T1000 (cell line): Measurements from ENCODE around the gene NIT2.
"Not testable (repeated sequence)": the region's sequence is repeated elsewhere in the genome, so short reads cannot be mapped to it uniquely, and the experiment has no call there.

ENCODE experiments used
- DNase-seq: peaks from one replicate; lab custom pipeline; 2025; ENCODE audit warnings: mixed read lengths; lab: John Stamatoyannopoulos, UW

The NIT2 gene, protein sequence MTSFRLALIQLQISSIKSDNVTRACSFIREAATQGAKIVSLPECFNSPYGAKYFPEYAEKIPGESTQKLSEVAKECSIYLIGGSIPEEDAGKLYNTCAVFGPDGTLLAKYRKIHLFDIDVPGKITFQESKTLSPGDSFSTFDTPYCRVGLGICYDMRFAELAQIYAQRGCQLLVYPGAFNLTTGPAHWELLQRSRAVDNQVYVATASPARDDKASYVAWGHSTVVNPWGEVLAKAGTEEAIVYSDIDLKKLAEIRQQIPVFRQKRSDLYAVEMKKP

DNA sequence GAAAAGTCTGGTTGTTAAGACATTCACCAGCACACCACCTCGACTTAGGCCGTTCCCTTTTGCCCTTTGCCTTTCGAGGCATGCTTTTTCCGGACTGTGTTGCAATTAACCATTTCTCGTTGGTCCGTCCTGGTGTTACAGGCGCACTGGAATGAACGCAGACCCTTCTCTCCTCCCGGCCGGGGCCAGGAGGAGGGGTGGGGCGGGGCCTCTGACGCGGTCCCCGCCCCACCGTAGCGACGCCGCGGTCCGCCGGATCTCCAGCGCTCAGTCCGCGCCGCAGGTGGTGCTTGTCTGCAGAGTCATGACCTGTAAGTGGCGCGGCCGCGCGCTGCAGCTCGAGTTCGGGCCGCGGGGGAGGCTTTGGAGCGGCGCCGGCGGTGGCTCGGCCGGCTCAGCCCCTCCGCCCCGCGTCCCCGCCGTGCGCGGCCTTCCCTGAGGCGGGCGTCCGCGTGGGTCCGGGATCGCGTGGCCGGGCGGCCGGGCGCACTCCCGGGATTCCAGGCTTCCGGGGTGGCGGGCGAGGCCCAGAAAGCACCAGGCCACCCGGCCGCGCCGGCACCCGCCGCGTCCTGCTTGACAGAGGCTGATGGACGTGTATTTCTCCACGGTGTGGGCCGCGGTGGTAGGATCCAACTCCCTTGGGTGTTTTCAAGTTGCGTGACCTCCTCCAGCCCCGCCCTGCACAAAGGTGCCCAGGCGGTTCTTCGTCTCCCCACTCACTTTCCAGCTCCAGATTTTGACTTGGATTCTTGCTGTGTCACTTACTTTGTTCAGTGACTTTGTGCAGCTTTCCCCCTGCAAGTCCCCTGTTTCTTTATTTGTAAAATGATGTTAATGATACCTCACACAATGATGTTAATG is at the start of gene NIT2:
TSS of gene NIT2 (plus strand) at position 270 of the 864 bp plus-strand sequence. CDS start at position 305, 35 bp downstream.
- peak; percentile 60 for DNase-seq

- no peak for DNase-seq
Observed at GRCh38 chr3:100288288-100288894, 46.2 kb upstream of the NIT2 start.

DNA sequence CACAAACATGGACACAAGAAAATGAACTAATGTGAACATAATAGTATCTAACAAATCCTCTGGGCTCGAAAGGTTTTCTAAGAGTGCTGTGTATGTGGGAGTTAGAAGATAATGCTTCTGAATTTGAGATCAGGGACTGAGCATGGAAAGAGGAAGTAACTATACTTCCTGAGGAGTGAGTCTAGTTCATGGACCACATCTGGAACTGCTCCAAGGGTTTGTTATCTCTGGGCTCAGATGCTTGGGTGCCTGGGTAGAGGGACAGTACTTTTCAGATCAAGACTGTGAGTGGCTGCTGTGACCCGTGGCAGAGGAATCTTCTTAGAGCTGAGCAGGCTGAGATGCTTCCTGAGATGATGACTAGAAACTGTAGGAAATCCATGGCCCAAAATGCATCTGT is 45.2 kb upstream of the NIT2 start:
- no peak for DNase-seq

DNA sequence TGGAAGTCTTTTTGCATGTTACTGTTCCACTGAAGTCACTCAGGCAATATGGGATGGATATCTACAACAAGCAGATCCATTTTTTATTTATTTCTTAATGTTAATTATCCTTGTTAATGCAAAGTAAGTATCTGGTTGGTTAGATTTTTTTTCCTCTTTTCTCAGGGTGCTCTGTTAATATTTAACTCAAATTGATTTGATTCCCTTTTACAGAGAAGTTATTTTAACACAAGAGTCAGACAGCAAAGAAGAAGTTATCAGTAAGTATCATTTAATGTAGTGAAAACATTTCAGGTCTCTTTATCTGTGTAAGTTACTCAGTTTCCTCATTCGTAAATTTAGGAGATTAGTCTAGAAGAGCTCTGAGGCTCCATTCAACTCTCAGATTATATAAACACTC is 39.5 kb upstream of the NIT2 start:
- no peak for DNase-seq

DNA sequence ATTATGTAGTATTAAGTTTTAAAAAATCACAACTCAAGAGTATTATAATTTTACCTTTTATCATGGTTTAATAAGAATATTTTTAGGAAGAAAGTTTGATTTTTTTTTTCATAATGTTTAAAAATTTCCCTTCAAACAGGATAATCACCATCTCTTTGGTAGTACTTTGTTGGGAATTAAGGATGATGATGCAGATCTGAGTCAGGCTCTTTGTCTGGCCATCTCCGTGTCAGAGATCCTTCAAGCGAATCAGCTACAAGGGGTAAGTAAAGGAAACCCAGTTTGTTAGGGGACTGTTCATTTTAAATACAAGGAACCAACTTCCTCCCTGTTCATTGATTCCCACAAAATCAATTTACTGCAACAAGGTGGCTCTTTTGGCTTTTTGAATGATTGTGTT is 36.8 kb upstream of the NIT2 start:
- no peak for DNase-seq

GRCh38 chr3:100299016-100299415 is 35.5 kb upstream of the NIT2 start:
- no peak for DNase-seq

GRCh38 chr3:100306695-100307094 is 27.9 kb upstream of the NIT2 start:
- no peak for DNase-seq

DNA sequence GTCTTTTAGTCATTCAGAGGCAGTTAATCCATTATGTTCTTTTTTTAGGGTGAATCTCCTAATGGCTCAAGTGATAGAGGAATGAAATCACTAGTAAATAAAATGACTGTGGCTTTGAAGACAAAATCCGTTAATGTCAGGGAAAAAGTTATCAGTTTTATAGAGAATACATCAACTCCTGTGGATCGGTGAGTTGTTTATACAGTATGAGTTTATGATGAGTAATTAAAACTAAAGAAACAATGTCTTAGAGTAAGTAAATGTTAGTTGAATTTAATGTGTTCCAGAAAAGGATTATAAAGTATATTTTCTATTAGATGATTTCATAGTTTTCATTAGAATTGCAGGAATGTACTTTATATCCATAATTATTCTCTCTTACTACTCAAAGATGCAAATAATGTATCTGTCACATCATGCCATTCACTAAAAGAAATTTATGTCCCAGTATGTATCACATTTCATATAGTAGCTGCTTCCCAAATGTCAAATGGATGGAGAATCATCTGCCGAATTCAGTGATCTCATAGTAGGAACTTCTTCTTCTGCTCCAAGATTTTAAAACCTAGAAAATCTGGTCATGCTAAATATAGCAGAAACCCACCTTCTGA is 24.1 kb upstream of the NIT2 start:
- DNase-seq, result no peak

DNA sequence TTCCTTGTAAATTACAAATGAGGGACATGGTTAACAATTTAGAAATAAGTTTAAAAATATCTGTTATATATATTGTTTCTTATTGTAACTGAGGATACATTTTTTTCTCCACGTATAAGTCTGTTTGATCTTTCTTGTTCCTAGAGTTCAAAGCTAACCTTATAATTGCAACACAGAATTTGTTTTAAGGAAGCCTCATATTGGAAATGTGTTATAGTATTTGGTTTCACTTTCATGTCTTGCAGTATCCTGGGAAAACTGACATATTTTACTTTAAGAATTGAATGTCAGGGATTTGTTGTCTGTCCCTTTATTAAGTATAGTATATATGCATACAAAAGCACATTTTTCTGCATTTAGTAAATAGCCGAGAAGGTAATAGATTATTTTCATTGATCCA is 23.5 kb upstream of the NIT2 start:
- no peak for DNase-seq

DNA sequence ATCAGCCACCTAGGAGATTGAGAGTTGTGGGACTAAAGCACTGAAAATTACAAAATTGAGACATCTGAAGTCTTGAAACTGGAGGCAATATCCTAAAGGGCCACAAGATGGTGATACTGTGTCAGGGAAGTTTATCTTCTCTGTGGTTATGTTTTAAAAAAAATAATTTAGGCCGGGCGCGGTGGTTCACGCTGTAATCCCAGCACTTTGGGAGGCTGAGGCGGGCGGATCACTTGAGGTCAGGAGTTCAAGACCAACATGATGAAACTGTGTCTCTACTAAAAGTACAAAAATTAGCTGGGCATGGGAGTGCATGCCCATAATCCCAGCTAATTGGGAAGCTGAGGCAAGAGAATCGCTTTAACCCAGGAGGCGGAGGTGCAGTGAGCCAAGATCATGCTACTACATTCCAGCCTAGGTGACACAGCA is 17.9 kb upstream of the NIT2 start:
- DNase-seq, result no peak

DNA sequence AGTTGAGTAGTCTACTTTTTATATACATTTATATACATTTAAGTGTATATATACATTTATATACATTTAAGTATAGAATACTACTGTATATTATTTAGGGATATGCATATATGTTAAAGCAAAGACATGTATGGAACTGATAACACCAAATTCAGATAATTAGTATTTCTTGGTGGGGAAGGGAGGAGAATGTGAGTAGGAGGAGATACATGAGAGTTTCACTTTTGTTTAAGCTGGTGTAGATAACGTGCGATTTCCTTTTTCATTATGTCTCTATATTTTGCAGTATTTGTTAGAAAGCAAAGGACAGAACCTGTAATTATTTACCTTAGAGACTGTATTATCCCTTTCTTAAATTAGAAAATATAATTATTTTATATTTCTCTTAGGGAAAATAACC is 16.6 kb upstream of the NIT2 start:
- DNase-seq, result no peak

DNA sequence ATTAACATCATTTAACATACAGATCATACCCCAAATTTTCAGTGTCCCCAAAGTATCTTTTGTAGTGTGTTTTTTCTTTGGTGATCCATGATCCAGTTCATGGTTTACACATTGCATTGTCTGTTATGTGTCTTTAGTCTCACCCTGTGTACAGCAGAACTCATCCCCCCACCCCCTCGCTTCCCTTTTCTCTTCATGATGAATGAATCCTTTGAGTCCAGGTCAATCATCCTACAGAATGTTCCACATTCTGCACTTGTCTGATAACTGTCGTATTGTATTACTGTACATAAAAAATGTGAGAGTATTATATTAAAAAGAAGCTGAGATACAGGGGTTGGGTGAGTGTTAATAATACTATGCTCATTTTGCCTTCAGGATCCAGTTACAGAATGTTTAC is 14.6 kb upstream of the NIT2 start:
- DNase-seq, result no peak

DNA sequence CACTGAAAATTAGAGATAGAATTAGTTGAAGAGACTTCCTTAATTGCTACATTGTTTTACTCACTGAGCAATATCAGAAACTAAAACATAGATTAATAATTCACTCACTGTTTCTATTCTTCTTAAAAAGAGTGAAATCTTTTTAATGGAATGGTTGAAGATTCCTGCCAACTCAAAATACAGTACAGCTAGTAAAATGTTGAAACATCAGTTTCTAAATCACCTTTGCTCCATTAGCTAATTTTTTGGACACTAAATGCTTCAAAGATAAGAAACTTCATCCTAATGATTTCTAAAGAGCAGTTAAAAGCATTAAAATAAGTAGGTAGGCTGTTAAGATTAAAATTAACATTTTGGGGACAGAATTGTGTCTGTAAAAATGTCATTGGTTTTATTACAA is 10.5 kb upstream of the NIT2 start:
- no peak for DNase-seq

GRCh38 chr3:100325827-100326226 is 8.7 kb upstream of the NIT2 start:
- DNase-seq, result no peak

DNA sequence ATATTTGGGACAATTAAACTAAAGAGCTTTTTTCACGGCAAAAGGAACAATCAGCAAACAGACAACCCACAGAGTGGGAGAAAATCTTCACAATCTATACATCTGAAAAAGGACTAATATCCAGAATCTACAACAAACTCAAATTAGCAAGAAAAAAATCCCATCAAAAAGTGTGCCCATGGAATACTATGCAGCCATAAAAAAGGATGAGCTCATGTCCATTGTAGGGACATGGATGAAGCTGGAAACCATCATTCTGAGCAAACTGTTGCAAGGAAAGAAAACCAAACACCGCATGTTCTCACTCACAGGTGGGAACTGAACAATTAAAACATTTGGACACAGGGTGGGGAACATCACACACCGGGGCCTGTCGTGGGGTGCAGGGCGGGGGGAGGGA is 7.2 kb upstream of the NIT2 start:
- DNase-seq, result not testable (repeated sequence)

GRCh38 chr3:100329800-100330489 is 4.6 kb upstream of the NIT2 start:
- no peak for DNase-seq

GRCh38 chr3:100330651-100331050 is 3.9 kb upstream of the NIT2 start:
- DNase-seq, result no peak

- DNase-seq, result no peak
Observed at GRCh38 chr3:100331660-100332059, 2.9 kb upstream of the NIT2 start.

- DNase-seq, result no peak
Observed at GRCh38 chr3:100333051-100333450, 1.5 kb upstream of the NIT2 start.

- DNase-seq, result no peak
Observed at GRCh38 chr3:100333970-100334487, 528 bp upstream of the NIT2 start.

DNA sequence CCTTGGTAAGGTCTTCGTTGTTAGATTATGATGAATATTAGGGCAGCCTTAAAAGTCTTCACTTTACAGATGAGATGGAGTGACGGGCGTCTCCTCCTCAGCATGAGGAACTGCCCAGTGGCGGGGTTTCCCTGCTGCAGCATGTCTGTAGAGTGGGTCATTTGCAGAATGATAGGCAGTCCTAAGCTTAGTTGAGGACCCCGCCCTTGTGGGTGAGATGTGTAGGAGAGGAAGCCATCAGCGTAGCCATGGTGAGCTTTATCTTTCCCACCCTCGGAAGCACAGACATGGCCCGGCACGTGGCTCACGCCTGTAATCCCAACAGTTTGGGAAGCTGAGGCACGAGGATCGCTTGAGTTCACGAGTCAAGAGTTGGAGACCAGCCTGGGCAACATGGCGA is 877 bp downstream of the NIT2 start:
- DNase-seq, result no peak

- DNase-seq, result not testable (repeated sequence)
Observed at GRCh38 chr3:100336229-100336628, 1.7 kb downstream of the NIT2 start.
